Fibroblast of lung (primary cell): ENCODE data around the gene TRPV4.

ENCODE experiments used
- CTCF ChIP-seq, 2 donors: IDR thresholded peaks in 1 of 2; conservative IDR thresholded peaks in 1 of 2; 1 replicate in 1 of 2; 2 replicates in 1 of 2; pipeline ENCODE4 v1.5.1; 2011 to 2012; ENCODE audit warnings: low read length in 2 of 2, control low read depth in 1 of 2, inconsistent platforms in 1 of 2, low read depth in 1 of 2, mild to moderate bottlenecking in 1 of 2
- EZH2 ChIP-seq: IDR thresholded peaks from 2 replicates; pipeline ENCODE4 v1.5.1; 2012; ENCODE audit warnings: low read length, control low read depth, mild to moderate bottlenecking; ENCODE audit errors: missing control alignments

- no peak for TF ChIP-seq CTCF (conservative IDR thresholded peaks at IDR 0.05 in 1 of 2, IDR thresholded peaks at IDR 0.05 in 1 of 2; ENCODE audit: low read depth in 1 of 2, low read length in 2 of 2)
- no peak for TF ChIP-seq EZH2
Observed at GRCh38 chr12:109822416-109822815, 10.8 kb downstream of the TRPV4 start.
